Measurements from ENCODE around the gene WWOX.

DNA sequence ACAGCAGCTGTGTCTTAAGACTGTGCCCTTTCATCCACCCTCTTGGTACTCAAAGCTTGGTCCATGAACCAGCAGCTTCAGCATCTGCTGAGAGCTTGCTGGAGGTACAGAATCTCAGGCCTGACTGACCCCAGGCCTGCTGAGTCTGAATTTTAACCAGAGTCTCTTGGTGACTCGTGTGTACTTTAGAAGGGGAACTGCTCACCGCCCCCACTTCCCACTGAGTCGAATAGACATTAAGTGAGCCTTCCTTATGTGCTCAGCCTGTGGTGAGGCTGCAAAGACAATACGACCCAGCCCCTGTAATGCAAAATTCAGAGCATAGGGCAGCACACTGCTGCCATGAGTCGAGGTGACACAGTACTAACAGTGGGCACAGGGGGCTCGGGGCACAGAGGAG is 662.8 kb downstream of the WWOX start:
- TF ChIP-seq, protein P1, sequence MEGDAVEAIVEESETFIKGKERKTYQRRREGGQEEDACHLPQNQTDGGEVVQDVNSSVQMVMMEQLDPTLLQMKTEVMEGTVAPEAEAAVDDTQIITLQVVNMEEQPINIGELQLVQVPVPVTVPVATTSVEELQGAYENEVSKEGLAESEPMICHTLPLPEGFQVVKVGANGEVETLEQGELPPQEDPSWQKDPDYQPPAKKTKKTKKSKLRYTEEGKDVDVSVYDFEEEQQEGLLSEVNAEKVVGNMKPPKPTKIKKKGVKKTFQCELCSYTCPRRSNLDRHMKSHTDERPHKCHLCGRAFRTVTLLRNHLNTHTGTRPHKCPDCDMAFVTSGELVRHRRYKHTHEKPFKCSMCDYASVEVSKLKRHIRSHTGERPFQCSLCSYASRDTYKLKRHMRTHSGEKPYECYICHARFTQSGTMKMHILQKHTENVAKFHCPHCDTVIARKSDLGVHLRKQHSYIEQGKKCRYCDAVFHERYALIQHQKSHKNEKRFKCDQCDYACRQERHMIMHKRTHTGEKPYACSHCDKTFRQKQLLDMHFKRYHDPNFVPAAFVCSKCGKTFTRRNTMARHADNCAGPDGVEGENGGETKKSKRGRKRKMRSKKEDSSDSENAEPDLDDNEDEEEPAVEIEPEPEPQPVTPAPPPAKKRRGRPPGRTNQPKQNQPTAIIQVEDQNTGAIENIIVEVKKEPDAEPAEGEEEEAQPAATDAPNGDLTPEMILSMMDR (IDR thresholded peaks at IDR 0.05): no peak
- TF ChIP-seq EZH2 (IDR thresholded peaks at IDR 0.05; ENCODE audit: borderline replicate concordance, insufficient read depth, low read depth, low read length, poor library complexity, severe bottlenecking): no peak
